ENCODE measurements around the gene RAD18.

Gene RAD18

GRCh38 chr3:8846176-8846575 is 117.1 kb downstream of the RAD18 start:
- H3K79me2 ChIP-seq (ENCODE audit: insufficient read depth, low read length), result no peaks in the 10 kb centered on the region
- no peak overlapping the region for H2AFZ ChIP-seq (ENCODE audit: low read length)
- no peaks in the 10 kb centered on the region for H3K4me1 ChIP-seq (ENCODE audit: insufficient read depth, low read length, poor library complexity, severe bottlenecking)
- no peaks in the 10 kb centered on the region for H3K36me3 ChIP-seq (ENCODE audit: insufficient read depth, low read length)
- no peak overlapping the region for H3K4me2 ChIP-seq (ENCODE audit: low read depth, low read length, poor library complexity, severe bottlenecking)
- H3K9me3 ChIP-seq (ENCODE audit: insufficient read depth, low read depth, low read length), result no peaks in the 10 kb centered on the region
- TF ChIP-seq EZH2phosphoT487 (IDR thresholded peaks at IDR 0.05; ENCODE audit: borderline replicate concordance), result no peak
- TF ChIP-seq, protein P1, sequence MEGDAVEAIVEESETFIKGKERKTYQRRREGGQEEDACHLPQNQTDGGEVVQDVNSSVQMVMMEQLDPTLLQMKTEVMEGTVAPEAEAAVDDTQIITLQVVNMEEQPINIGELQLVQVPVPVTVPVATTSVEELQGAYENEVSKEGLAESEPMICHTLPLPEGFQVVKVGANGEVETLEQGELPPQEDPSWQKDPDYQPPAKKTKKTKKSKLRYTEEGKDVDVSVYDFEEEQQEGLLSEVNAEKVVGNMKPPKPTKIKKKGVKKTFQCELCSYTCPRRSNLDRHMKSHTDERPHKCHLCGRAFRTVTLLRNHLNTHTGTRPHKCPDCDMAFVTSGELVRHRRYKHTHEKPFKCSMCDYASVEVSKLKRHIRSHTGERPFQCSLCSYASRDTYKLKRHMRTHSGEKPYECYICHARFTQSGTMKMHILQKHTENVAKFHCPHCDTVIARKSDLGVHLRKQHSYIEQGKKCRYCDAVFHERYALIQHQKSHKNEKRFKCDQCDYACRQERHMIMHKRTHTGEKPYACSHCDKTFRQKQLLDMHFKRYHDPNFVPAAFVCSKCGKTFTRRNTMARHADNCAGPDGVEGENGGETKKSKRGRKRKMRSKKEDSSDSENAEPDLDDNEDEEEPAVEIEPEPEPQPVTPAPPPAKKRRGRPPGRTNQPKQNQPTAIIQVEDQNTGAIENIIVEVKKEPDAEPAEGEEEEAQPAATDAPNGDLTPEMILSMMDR (conservative IDR thresholded peaks at IDR 0.05; ENCODE audit: low read length), result no peak
- H4K20me1 ChIP-seq (ENCODE audit: insufficient read depth, low read length, poor library complexity, severe bottlenecking), result no peaks in the 10 kb centered on the region
- H3K4me3 ChIP-seq (ENCODE audit: low read length, poor library complexity, severe bottlenecking), result no peak overlapping the region
- no peaks in the 10 kb centered on the region for H3F3A ChIP-seq (ENCODE audit: low read depth)
- H3K9ac ChIP-seq (ENCODE audit: low read depth, low read length, poor library complexity, severe bottlenecking), result no peak overlapping the region
- no peaks in the 10 kb centered on the region for H3K27me3 ChIP-seq (ENCODE audit: insufficient read depth, low read length, poor library complexity, severe bottlenecking)
- no peaks in the 10 kb centered on the region for H3K9me2 ChIP-seq (replicated peaks; ENCODE audit: low read depth, low read length)

- no peak for TF ChIP-seq EZH2phosphoT487 (IDR thresholded peaks at IDR 0.05; ENCODE audit: borderline replicate concordance)
- TF ChIP-seq, protein P1 (conservative IDR thresholded peaks at IDR 0.05; ENCODE audit: low read length), result no peak
These were observed 117.6 kb downstream of the RAD18 start for GRCh38 chr3:8845641-8846040.

GRCh38 chr3:8843347-8843746 is 119.9 kb downstream of the RAD18 start:
- Histone ChIP-seq H4K20me1 (ENCODE audit: insufficient read depth, low read length, poor library complexity, severe bottlenecking) (no peaks in the 10 kb centered on the region), H3K9me3 (ENCODE audit: insufficient read depth, low read depth, low read length) (no peaks in the 10 kb centered on the region), H3K27me3 (ENCODE audit: insufficient read depth, low read length, poor library complexity, severe bottlenecking) (no peaks in the 10 kb centered on the region), H3K9me2 (replicated peaks; ENCODE audit: low read depth, low read length) (no peaks in the 10 kb centered on the region), H3F3A (ENCODE audit: low read depth) (no peaks in the 10 kb centered on the region), H3K4me1 (ENCODE audit: insufficient read depth, low read length, poor library complexity, severe bottlenecking) (no peaks in the 10 kb centered on the region), H2AFZ (ENCODE audit: low read length) (no peak overlapping the region), H3K4me2 (ENCODE audit: low read depth, low read length, poor library complexity, severe bottlenecking) (no peak overlapping the region), H3K79me2 (ENCODE audit: insufficient read depth, low read length) (no peaks in the 10 kb centered on the region), H3K9ac (ENCODE audit: low read depth, low read length, poor library complexity, severe bottlenecking) (no peak overlapping the region), H3K4me3 (ENCODE audit: low read length, poor library complexity, severe bottlenecking) (no peak overlapping the region), H3K36me3 (ENCODE audit: insufficient read depth, low read length) (no peaks in the 10 kb centered on the region)
- TF ChIP-seq, protein P1 (conservative IDR thresholded peaks at IDR 0.05; ENCODE audit: low read length), result no peak
- TF ChIP-seq EZH2phosphoT487 (IDR thresholded peaks at IDR 0.05; ENCODE audit: borderline replicate concordance), result no peak

More at GRCh38 chr3:8845641-8846040, 117.6 kb downstream of the RAD18 start:
- Histone ChIP-seq H3F3A (ENCODE audit: low read depth) (no peaks in the 10 kb centered on the region), H3K4me2 (ENCODE audit: low read depth, low read length, poor library complexity, severe bottlenecking) (no peak overlapping the region), H3K4me3 (ENCODE audit: low read length, poor library complexity, severe bottlenecking) (no peak overlapping the region), H4K20me1 (ENCODE audit: insufficient read depth, low read length, poor library complexity, severe bottlenecking) (no peaks in the 10 kb centered on the region), H3K27me3 (ENCODE audit: insufficient read depth, low read length, poor library complexity, severe bottlenecking) (no peaks in the 10 kb centered on the region), H3K79me2 (ENCODE audit: insufficient read depth, low read length) (no peaks in the 10 kb centered on the region), H3K9ac (ENCODE audit: low read depth, low read length, poor library complexity, severe bottlenecking) (no peak overlapping the region), H3K9me2 (replicated peaks; ENCODE audit: low read depth, low read length) (no peaks in the 10 kb centered on the region), H3K4me1 (ENCODE audit: insufficient read depth, low read length, poor library complexity, severe bottlenecking) (no peaks in the 10 kb centered on the region), H3K9me3 (ENCODE audit: insufficient read depth, low read depth, low read length) (no peaks in the 10 kb centered on the region), H2AFZ (ENCODE audit: low read length) (no peak overlapping the region), H3K36me3 (ENCODE audit: insufficient read depth, low read length) (no peaks in the 10 kb centered on the region)
